ENCODE data around the gene CPNE2. TPM values are rescaled to one million over a fixed set of nuclear protein-coding genes. Genes with fewer than 3 reads are reported as not detected.
A peak's percentile ranks its signal among the peaks of the same experiment; 100 is the strongest.

CPNE2 gene
- total and polyA plus RNA-seq, 10 of the 15 experiments (the other 5 are each of a cell fraction or from before 2014, with no cell fraction given): 3.1 to 22.1 (median 9.9) TPM

- FAIRE-seq (peak; percentile 7), DNase-seq (ENCODE audit: low read depth, low spot score) (no peak), ATAC-seq (peak; percentile 90)
- H3K36me3 ChIP-seq (ENCODE audit: control insufficient read depth in 2 of 2, insufficient read depth in 2 of 2, low read length in 1 of 2): peaks cover 3 to 45% of the 10 kb centered on the region in 2 experiments
- no peak overlapping the region; the same call in 1 of the 2 replicates for H3K27ac ChIP-seq (ENCODE audit: control insufficient read depth, insufficient read depth)
- ChIA-PET POLR2A (interaction anchor here (0.7 to 1.0 kb wide), 2 partner anchors 42 to 84 kb away, joined by 3 to 4 read pairs; no protein-coding TSS in a partner anchor), SMC1A (ENCODE audit: uncharacterized antibody, unreplicated experiment) (interaction anchor here (0.7 to 2.5 kb wide), 6 partner anchors 23 to 164 kb away, joined by 3 to 7 read pairs (median 4); partner anchors contain the start of gene CPNE2), RAD21 (ENCODE audit: unreplicated experiment) (interaction anchor here (0.7 to 2.0 kb wide), 6 partner anchors 57 to 217 kb away, joined by 3 to 15 read pairs (median 4); partner anchors contain the start of gene CPNE2), CTCF (interaction anchor here (0.6 to 4.1 kb wide), 13 partner anchors 15 to 202 kb away, joined by 3 to 32 read pairs (median 3); partner anchors contain the start of gene CPNE2)
- H3K4me1 ChIP-seq (ENCODE audit: control insufficient read depth, insufficient read depth, low read length): peaks cover 19% of the 10 kb centered on the region
- intact Hi-C loops (cut with micrococcal nuclease; ENCODE audit: unreplicated experiment) (loop anchor here (1.0 to 5.0 kb wide), 4 partner anchors 41 to 204 kb away; partner anchors contain the start of gene CPNE2), in situ Hi-C loops (cut with MboI) (loop anchor here (5.0 kb wide), 1 partner anchor 81 kb away; no protein-coding TSS in a partner anchor)
- H4K20me1 ChIP-seq (ENCODE audit: control insufficient read depth, insufficient read depth): no peaks in the 10 kb centered on the region
- H3K4me2 ChIP-seq (ENCODE audit: control insufficient read depth, insufficient read depth): no peak overlapping the region
- H3K27me3 ChIP-seq (replicated peaks in 1 of 2; ENCODE audit: control insufficient read depth in 2 of 2, insufficient read depth in 2 of 2, low read length in 1 of 2): no peaks in the 10 kb centered on the region
- no peaks in the 10 kb centered on the region for H3K79me2 ChIP-seq (ENCODE audit: control insufficient read depth, insufficient read depth, low read length)
- H2AFZ ChIP-seq (ENCODE audit: control insufficient read depth, low read depth, low read length): no peak overlapping the region
- H3K4me3 ChIP-seq: no peak overlapping the region
- no peaks in the 10 kb centered on the region for H3K9me3 ChIP-seq (replicated peaks; ENCODE audit: control insufficient read depth, insufficient read depth, low read length)
- WGBS (ENCODE audit: insufficient coverage, insufficient replicate concordance, low lambda C conversion rate, missing lambda C conversion rate): 2% methylated on average over 4 of the region's 4 CpGs
- no TSS peak for BruUV-seq (replicated peaks)
- no peak overlapping the region for H3K9ac ChIP-seq (ENCODE audit: control insufficient read depth, insufficient read depth, low read length)
- no peak for TF ChIP-seq DPF2 (IDR thresholded peaks at IDR 0.05)
- TF ChIP-seq HDGF (IDR thresholded peaks at IDR 0.05): no peak
- TF ChIP-seq ASH2L (IDR thresholded peaks at IDR 0.05; ENCODE audit: borderline replicate concordance, low read depth): no peak
- peak; percentile 36; the same call in 1 of the 2 replicates for TF ChIP-seq FOXM1 (IDR thresholded peaks at IDR 0.05; ENCODE audit: low read depth, low read length)
- no peak for TF ChIP-seq EED (IDR thresholded peaks at IDR 0.05; ENCODE audit: low read depth)
- no peak for TF ChIP-seq EZH2 (IDR thresholded peaks at IDR 0.05; ENCODE audit: borderline replicate concordance, control insufficient read depth, low read depth, low read length)
- no peak for TF ChIP-seq ATF2 (IDR thresholded peaks at IDR 0.05; ENCODE audit: low read length)
- TF ChIP-seq IKZF1 (conservative IDR thresholded peaks at IDR 0.05): no peak
- TF ChIP-seq SKIL (IDR thresholded peaks at IDR 0.05; ENCODE audit: low read depth, poor library complexity, severe bottlenecking): no peak
- TF ChIP-seq MEF2A (IDR thresholded peaks at IDR 0.05; ENCODE audit: insufficient read depth, low read depth, low read length): no peak
- TF ChIP-seq MXI1 (IDR thresholded peaks at IDR 0.05; ENCODE audit: low read depth, low read length): 0 out of 2 replicates have a peak, but pooled peaks have one; percentile 27
- 0 out of 2 replicates have a peak, but pooled peaks have one; percentile 38 for TF ChIP-seq RB1 (IDR thresholded peaks at IDR 0.05; ENCODE audit: borderline replicate concordance)
- no peak for TF ChIP-seq IRF3 (IDR thresholded peaks at IDR 0.05)
- no peak for TF ChIP-seq POLR2AphosphoS2 (IDR thresholded peaks at IDR 0.05; ENCODE audit: low read depth, low read length)
- no peak for TF ChIP-seq PAX5 (IDR thresholded peaks at IDR 0.05; ENCODE audit: borderline replicate concordance, low read depth, low read length)
- TF ChIP-seq SP1 (IDR thresholded peaks at IDR 0.05; ENCODE audit: low read depth, low read length): no peak
- TF ChIP-seq BACH1 (IDR thresholded peaks at IDR 0.05; ENCODE audit: borderline replicate concordance): no peak
- TF ChIP-seq STAT3 (IDR thresholded peaks at IDR 0.05; ENCODE audit: low read depth, low read length): no peak
Measured at GRCh38 chr16:57167953-57168352, 75.6 kb downstream of the CPNE2 start.
